ENCODE results near the gene CPXM1. TPM values are rescaled to one million over a fixed set of nuclear protein-coding genes. Genes with fewer than 3 reads are reported as not detected.

CPXM1 gene
- total RNA-seq, 1 experiment from 2014 or later, result not detected

- ChIA-PET POLR2A (no interaction called here), CTCF (interaction anchor here (1.2 kb wide), 1 partner anchor 90 kb away, joined by 5 read pairs; no protein-coding TSS in a partner anchor)
- no peaks in the 10 kb centered on the region for H3K4me1 Mint-ChIP-seq (ENCODE audit: low read depth, unreplicated experiment)
- Histone ChIP-seq H3K9me3 (no peaks in the 10 kb centered on the region; the same call in 1 of the 2 replicates), H3K36me3 (ENCODE audit: control insufficient read depth, insufficient read depth, low read length) (no peaks in the 10 kb centered on the region), H3K27me3 (replicated peaks; ENCODE audit: control insufficient read depth, insufficient read depth, low read length) (no peaks in the 10 kb centered on the region), H3K4me1 (no peaks in the 10 kb centered on the region), H3K4me3 (ENCODE audit: low read depth, low read length) (no peak overlapping the region)
- intact Hi-C loops (cut with micrococcal nuclease; ENCODE audit: unreplicated experiment), result no loop called here
- no peaks in the 10 kb centered on the region for H3K36me3 Mint-ChIP-seq (ENCODE audit: insufficient read depth, unreplicated experiment)
- H3K27ac Mint-ChIP-seq (ENCODE audit: unreplicated experiment), result no peak overlapping the region
- peak in 1 of 2 experiments; percentile 9 for DNase-seq
- no peak overlapping the region for H3K4me3 Mint-ChIP-seq (ENCODE audit: unreplicated experiment)
- TF ChIP-seq CTCF (IDR thresholded peaks at IDR 0.05; ENCODE audit: insufficient read depth in 1 of 2, low read depth in 1 of 2, low read length in 1 of 2, severe bottlenecking in 1 of 2, unreplicated experiment in 1 of 2), result no peak
- no peaks in the 10 kb centered on the region for H3K9me3 Mint-ChIP-seq (ENCODE audit: unreplicated experiment)
- peaks cover 3% of the 10 kb centered on the region for H3K27me3 Mint-ChIP-seq (ENCODE audit: insufficient read depth, unreplicated experiment)
- BruUV-seq (replicated peaks), result no TSS peak
Observed at GRCh38 chr20:2761885-2762284, 38.5 kb downstream of the CPXM1 start.

GRCh38 chr20:2760952-2761305 is 39.5 kb downstream of the CPXM1 start:
- H3K9me3 ChIP-seq, result no peaks in the 10 kb centered on the region; the same call in 1 of the 2 replicates
- Mint-ChIP-seq H3K27me3 (ENCODE audit: insufficient read depth, unreplicated experiment) (peaks cover 9% of the 10 kb centered on the region), H3K27ac (ENCODE audit: unreplicated experiment) (no peak overlapping the region), H3K36me3 (ENCODE audit: insufficient read depth, unreplicated experiment) (no peaks in the 10 kb centered on the region), H3K4me3 (ENCODE audit: unreplicated experiment) (no peak overlapping the region), H3K4me1 (ENCODE audit: low read depth, unreplicated experiment) (no peaks in the 10 kb centered on the region), H3K9me3 (ENCODE audit: unreplicated experiment) (no peaks in the 10 kb centered on the region)
- H3K36me3 ChIP-seq (ENCODE audit: control insufficient read depth, insufficient read depth, low read length), result no peaks in the 10 kb centered on the region
- no peak for TF ChIP-seq CTCF (IDR thresholded peaks at IDR 0.05; ENCODE audit: insufficient read depth in 1 of 2, low read depth in 1 of 2, low read length in 1 of 2, severe bottlenecking in 1 of 2, unreplicated experiment in 1 of 2)
- no peaks in the 10 kb centered on the region for H3K4me1 ChIP-seq
- H3K27me3 ChIP-seq (replicated peaks; ENCODE audit: control insufficient read depth, insufficient read depth, low read length), result no peaks in the 10 kb centered on the region
- CTCF ChIA-PET, result no interaction called here
- H3K4me3 ChIP-seq (ENCODE audit: low read depth, low read length), result no peak overlapping the region
- DNase-seq, result no peak
- POLR2A ChIA-PET, result no interaction called here
- intact Hi-C loops (cut with micrococcal nuclease; ENCODE audit: unreplicated experiment), result no loop called here
- BruUV-seq (replicated peaks), result no TSS peak

- no peaks in the 10 kb centered on the region for H3K27me3 ChIP-seq (replicated peaks; ENCODE audit: control insufficient read depth, insufficient read depth, low read length)
- CTCF ChIA-PET, result no interaction called here
- H3K4me3 ChIP-seq (ENCODE audit: low read depth, low read length), result no peak overlapping the region
- Mint-ChIP-seq H3K4me3 (ENCODE audit: unreplicated experiment) (no peak overlapping the region), H3K27ac (ENCODE audit: unreplicated experiment) (no peak overlapping the region), H3K4me1 (ENCODE audit: low read depth, unreplicated experiment) (no peaks in the 10 kb centered on the region), H3K27me3 (ENCODE audit: insufficient read depth, unreplicated experiment) (peaks cover 9% of the 10 kb centered on the region), H3K9me3 (ENCODE audit: unreplicated experiment) (no peaks in the 10 kb centered on the region), H3K36me3 (ENCODE audit: insufficient read depth, unreplicated experiment) (no peaks in the 10 kb centered on the region)
- H3K9me3 ChIP-seq, result no peaks in the 10 kb centered on the region; the same call in 1 of the 2 replicates
- no TSS peak for BruUV-seq (replicated peaks)
- H3K4me1 ChIP-seq, result no peaks in the 10 kb centered on the region
- no peak for DNase-seq
- no peak for TF ChIP-seq CTCF (IDR thresholded peaks at IDR 0.05; ENCODE audit: insufficient read depth in 1 of 2, low read depth in 1 of 2, low read length in 1 of 2, severe bottlenecking in 1 of 2, unreplicated experiment in 1 of 2)
- POLR2A ChIA-PET, result no interaction called here
- no peaks in the 10 kb centered on the region for H3K36me3 ChIP-seq (ENCODE audit: control insufficient read depth, insufficient read depth, low read length)
- intact Hi-C loops (cut with micrococcal nuclease; ENCODE audit: unreplicated experiment), result no loop called here
Observed at GRCh38 chr20:2760297-2760951, 40.0 kb downstream of the CPXM1 start.

Data from Caco-2 (cell line).